GM19468 (cell line): ENCODE measurements around the gene CHCHD1.
A peak's percentile ranks its signal among the peaks of the same experiment; 100 is the strongest.
"Not testable (repeated sequence)": the region's sequence is repeated elsewhere in the genome, so short reads cannot be mapped to it uniquely, and the experiment has no call there.

Source experiments
- ATAC-seq: cut with Tn5 transposase; IDR thresholded peaks from one replicate; pipeline ENCODE4 v1.9.1; 2021; ENCODE audit warnings: mild to moderate bottlenecking, moderate library complexity, moderate number of reproducible peaks; ENCODE audit not compliant: unreplicated experiment; ENCODE audit errors: extremely low read depth

CHCHD1 gene

GRCh38 chr10:73809061-73809818 is 27.4 kb downstream of the CHCHD1 start:
- ATAC-seq, result no peak

GRCh38 chr10:73810358-73810734 is 28.5 kb downstream of the CHCHD1 start:
- ATAC-seq, result no peak

GRCh38 chr10:73810735-73811465 is 29.1 kb downstream of the CHCHD1 start:
- peak; percentile 1 for ATAC-seq

GRCh38 chr10:73812657-73813056 is 30.8 kb downstream of the CHCHD1 start:
- ATAC-seq, result no peak

- no peak for ATAC-seq
Measured at GRCh38 chr10:73813333-73813732, 31.5 kb downstream of the CHCHD1 start.

GRCh38 chr10:73814276-73814895 is 32.5 kb downstream of the CHCHD1 start:
- no peak for ATAC-seq

- no peak for ATAC-seq
Measured at GRCh38 chr10:73814896-73815718, 33.3 kb downstream of the CHCHD1 start.

GRCh38 chr10:73815719-73816030 is 33.8 kb downstream of the CHCHD1 start:
- no peak for ATAC-seq

GRCh38 chr10:73816917-73817729 is 35.3 kb downstream of the CHCHD1 start:
- no peak for ATAC-seq

- ATAC-seq, result no peak
Measured at GRCh38 chr10:73817826-73818225, 36.0 kb downstream of the CHCHD1 start.

GRCh38 chr10:73818402-73818801 is 36.6 kb downstream of the CHCHD1 start:
- no peak for ATAC-seq

- no peak for ATAC-seq
Measured at GRCh38 chr10:73819081-73819480, 37.2 kb downstream of the CHCHD1 start.

GRCh38 chr10:73819513-73820093 is 37.8 kb downstream of the CHCHD1 start:
- no peak for ATAC-seq

GRCh38 chr10:73823391-73823790 is 41.5 kb downstream of the CHCHD1 start:
- ATAC-seq, result no peak

- ATAC-seq, result no peak
Measured at GRCh38 chr10:73824146-73824725, 42.4 kb downstream of the CHCHD1 start.

- ATAC-seq, result no peak
Measured at GRCh38 chr10:73827346-73828089, 45.7 kb downstream of the CHCHD1 start.

GRCh38 chr10:73828161-73828560 is 46.3 kb downstream of the CHCHD1 start:
- no peak for ATAC-seq

GRCh38 chr10:73829090-73829489 is 47.2 kb downstream of the CHCHD1 start:
- ATAC-seq, result not testable (repeated sequence)
